ENCODE results near the gene JAM2.

DNA sequence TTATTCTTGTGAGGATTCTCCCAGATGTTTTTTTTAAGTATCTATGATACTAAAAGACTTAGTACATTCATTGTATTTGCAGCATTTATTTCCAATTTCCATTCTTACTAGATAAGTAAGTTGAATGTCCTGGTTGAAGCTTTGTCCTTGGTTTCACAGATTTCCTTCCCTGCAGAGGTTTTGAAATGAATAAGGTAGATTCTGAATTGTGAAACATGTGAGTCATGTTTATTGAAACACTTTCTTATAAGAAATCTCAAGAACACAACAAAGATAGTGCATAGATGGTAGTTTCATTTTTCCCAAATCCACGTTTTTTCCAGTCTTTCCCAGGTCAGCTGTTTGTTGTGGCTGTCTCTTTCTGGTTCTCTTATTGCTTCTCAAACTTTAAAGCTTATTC lies 120.5 kb downstream of the JAM2 start:
- TF ChIP-seq, protein P1, sequence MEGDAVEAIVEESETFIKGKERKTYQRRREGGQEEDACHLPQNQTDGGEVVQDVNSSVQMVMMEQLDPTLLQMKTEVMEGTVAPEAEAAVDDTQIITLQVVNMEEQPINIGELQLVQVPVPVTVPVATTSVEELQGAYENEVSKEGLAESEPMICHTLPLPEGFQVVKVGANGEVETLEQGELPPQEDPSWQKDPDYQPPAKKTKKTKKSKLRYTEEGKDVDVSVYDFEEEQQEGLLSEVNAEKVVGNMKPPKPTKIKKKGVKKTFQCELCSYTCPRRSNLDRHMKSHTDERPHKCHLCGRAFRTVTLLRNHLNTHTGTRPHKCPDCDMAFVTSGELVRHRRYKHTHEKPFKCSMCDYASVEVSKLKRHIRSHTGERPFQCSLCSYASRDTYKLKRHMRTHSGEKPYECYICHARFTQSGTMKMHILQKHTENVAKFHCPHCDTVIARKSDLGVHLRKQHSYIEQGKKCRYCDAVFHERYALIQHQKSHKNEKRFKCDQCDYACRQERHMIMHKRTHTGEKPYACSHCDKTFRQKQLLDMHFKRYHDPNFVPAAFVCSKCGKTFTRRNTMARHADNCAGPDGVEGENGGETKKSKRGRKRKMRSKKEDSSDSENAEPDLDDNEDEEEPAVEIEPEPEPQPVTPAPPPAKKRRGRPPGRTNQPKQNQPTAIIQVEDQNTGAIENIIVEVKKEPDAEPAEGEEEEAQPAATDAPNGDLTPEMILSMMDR (conservative IDR thresholded peaks at IDR 0.05; ENCODE audit: low read depth, low read length): no peak
- TF ChIP-seq BHLHE40 (IDR thresholded peaks at IDR 0.05; ENCODE audit: low read depth, low read length) (no peak), POLR2A (IDR thresholded peaks at IDR 0.05; ENCODE audit: low read depth, low read length) (no peak), MXI1 (IDR thresholded peaks at IDR 0.05; ENCODE audit: borderline replicate concordance, low read depth, low read length) (no peak), CEBPB (IDR thresholded peaks at IDR 0.05; ENCODE audit: low read depth, low read length) (peak; percentile 58), FOS (IDR thresholded peaks at IDR 0.05; ENCODE audit: low read depth, low read length) (no peak), RCOR1 (IDR thresholded peaks at IDR 0.05; ENCODE audit: insufficient replicate concordance, low read length) (no peak)
- TF ChIP-seq, protein P2, sequence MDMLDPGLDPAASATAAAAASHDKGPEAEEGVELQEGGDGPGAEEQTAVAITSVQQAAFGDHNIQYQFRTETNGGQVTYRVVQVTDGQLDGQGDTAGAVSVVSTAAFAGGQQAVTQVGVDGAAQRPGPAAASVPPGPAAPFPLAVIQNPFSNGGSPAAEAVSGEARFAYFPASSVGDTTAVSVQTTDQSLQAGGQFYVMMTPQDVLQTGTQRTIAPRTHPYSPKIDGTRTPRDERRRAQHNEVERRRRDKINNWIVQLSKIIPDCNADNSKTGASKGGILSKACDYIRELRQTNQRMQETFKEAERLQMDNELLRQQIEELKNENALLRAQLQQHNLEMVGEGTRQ (IDR thresholded peaks at IDR 0.05; ENCODE audit: low read depth, low read length): no peak
